Endothelial cell of umbilical vein (primary cell): ENCODE data around the gene SLC39A11. TPM values are rescaled to one million over a fixed set of nuclear protein-coding genes. Genes with fewer than 3 reads are reported as not detected.
"Not testable (repeated sequence)": the region's sequence is repeated elsewhere in the genome, so short reads cannot be mapped to it uniquely, and the experiment has no call there.

Source experiments
- BruUV-seq: library from RNA; stranded (reverse); fragments of 400-500 nt; replicated peaks from 2 replicates; lab custom pipeline; 2021; lab: Mats Ljungman, UMichigan
- CTCF ChIA-PET: fragments of 300-600, 350-600 bp; sonication (Branson Sonifier 250); formaldehyde crosslinking; loops from one replicate; lab custom pipeline; 2021; ENCODE audit warnings: antibody characterized with exemption, inconsistent platforms; lab: Charles Lee
- POLR2A ChIA-PET: fragments of 300-600, 350-600 bp; sonication (Branson Sonifier 250); formaldehyde crosslinking; loops from one replicate; lab custom pipeline; 2021; ENCODE audit warnings: antibody characterized with exemption, inconsistent platforms; lab: Charles Lee
- DNase-seq: peaks from one replicate; pipeline ENCODE4 v3.0.0-alpha.2; 2011; ENCODE audit warnings: low read depth, low spot score
- FAIRE-seq: peaks from 2 replicates; lab custom pipeline; 2011; peaks lifted over from hg19 to GRCh38; lab: Jason Lieb, UNC
- H2AFZ ChIP-seq: 2 replicates; pipeline ENCODE4 v1.6.0; 2012; ENCODE audit warnings: low read depth, low read length, control low read depth, inconsistent platforms
- H3K27ac ChIP-seq: 2 replicates; pipeline ENCODE4 v1.5.1; 2011; ENCODE audit warnings: low read depth, mild to moderate bottlenecking, control low read depth, low read length, moderate library complexity; ENCODE audit not compliant: insufficient read depth
- H3K27me3 ChIP-seq, 2 experiments: 2 replicates each; pipeline versions ENCODE4 v1.6.0 to v1.6.1; 2011; ENCODE audit warnings: low read length in 2 of 2, mixed read lengths in 1 of 2; ENCODE audit not compliant: control insufficient read depth in 2 of 2, insufficient read depth in 2 of 2
- H3K36me3 ChIP-seq, 2 experiments: 2 replicates in 1 of 2; 3 replicates in 1 of 2; pipeline ENCODE4 v1.5.1; 2011; ENCODE audit warnings: low read length in 2 of 2, mild to moderate bottlenecking in 1 of 2, moderate library complexity in 1 of 2; ENCODE audit not compliant: control insufficient read depth in 2 of 2, insufficient read depth in 2 of 2; ENCODE audit errors: extremely low read depth in 1 of 2
- H3K4me1 ChIP-seq: 3 replicates; pipeline ENCODE4 v1.5.1; 2011; ENCODE audit warnings: mild to moderate bottlenecking, low read length; ENCODE audit not compliant: control insufficient read depth, insufficient read depth; ENCODE audit errors: extremely low read depth
- H3K4me2 ChIP-seq: 2 replicates; pipeline ENCODE4 v1.6.1; 2011; ENCODE audit warnings: low read length, control low read depth, mixed read lengths; ENCODE audit not compliant: insufficient read depth
- H3K4me3 ChIP-seq, 3 experiments: fragments of 200-600 bp in 1 of 3; sonication (generic), shearing (Covaris generic) in 1 of 3; replicated peaks in 1 of 3; 2 replicates each; pipeline ENCODE4 v1.5.1; 2011 to 2016; ENCODE audit warnings: control low read depth in 3 of 3, low read length in 3 of 3, mild to moderate bottlenecking in 2 of 3, inconsistent platforms in 1 of 3, low read depth in 1 of 3, moderate library complexity in 1 of 3; ENCODE audit not compliant: insufficient read depth in 1 of 3
- H3K79me2 ChIP-seq: 2 replicates; pipeline ENCODE4 v1.6.0; 2012; ENCODE audit warnings: low read length, inconsistent platforms; ENCODE audit not compliant: control insufficient read depth, insufficient read depth
- H3K9ac ChIP-seq: replicated peaks from 2 replicates; pipeline ENCODE3; 2011; ENCODE audit warnings: low read length, control low read depth; ENCODE audit not compliant: insufficient read depth; ENCODE audit errors: extremely low read depth
- H3K9me1 ChIP-seq: replicated peaks from 3 replicates; pipeline ENCODE4 v1.6.0; 2011; ENCODE audit warnings: mild to moderate bottlenecking, low read length; ENCODE audit not compliant: control insufficient read depth, insufficient read depth; ENCODE audit errors: extremely low read depth
- H3K9me3 ChIP-seq: replicated peaks from 2 replicates; pipeline ENCODE4 v1.5.1; 2012; ENCODE audit warnings: low read length, inconsistent platforms; ENCODE audit not compliant: control insufficient read depth, insufficient read depth
- H4K20me1 ChIP-seq: replicated peaks from 2 replicates; pipeline ENCODE3; 2011; ENCODE audit warnings: mild to moderate bottlenecking, low read length; ENCODE audit not compliant: control insufficient read depth, insufficient read depth; ENCODE audit errors: extremely low read depth
- CTCF ChIP-seq, 2 donors: IDR thresholded peaks; 1 replicate in 1 of 2; 2 replicates in 1 of 2; pipeline ENCODE4 v1.5.1; 2011; ENCODE audit warnings: low read length in 2 of 2, mild to moderate bottlenecking in 2 of 2, moderate library complexity in 2 of 2, control low read depth in 1 of 2, inconsistent platforms in 1 of 2, low read depth in 1 of 2; ENCODE audit not compliant: insufficient read depth in 1 of 2; ENCODE audit errors: extremely low read depth in 1 of 2
- EZH2 ChIP-seq: IDR thresholded peaks from 2 replicates; pipeline ENCODE4 v1.6.1; 2012; ENCODE audit warnings: borderline replicate concordance, low read depth, mild to moderate bottlenecking, moderate library complexity, low read length, inconsistent platforms; ENCODE audit not compliant: severe bottlenecking
- FOS ChIP-seq: IDR thresholded peaks from 2 replicates; pipeline ENCODE4 v1.6.1; 2011; ENCODE audit warnings: mild to moderate bottlenecking, low read length, moderate library complexity, borderline replicate concordance; ENCODE audit not compliant: insufficient read depth
- GATA2 ChIP-seq: IDR thresholded peaks from 2 replicates; pipeline ENCODE4 v1.7.0; 2011; ENCODE audit warnings: low read depth, mild to moderate bottlenecking, moderate library complexity, mixed read lengths, low read length; ENCODE audit not compliant: insufficient read length, insufficient read depth
- JUN ChIP-seq: IDR thresholded peaks from 2 replicates; pipeline ENCODE4 v1.6.1; 2011; ENCODE audit warnings: borderline replicate concordance, low read depth; ENCODE audit not compliant: insufficient read length, insufficient read depth
- MAX ChIP-seq: IDR thresholded peaks from 2 replicates; pipeline ENCODE4 v1.6.1; 2011; ENCODE audit not compliant: insufficient read depth, insufficient read length
- MYC ChIP-seq: IDR thresholded peaks from one replicate; pipeline ENCODE4 v1.6.1; 2011; ENCODE audit warnings: mild to moderate bottlenecking, low read depth, low read length
- POLR2A ChIP-seq: IDR thresholded peaks from 2 replicates; pipeline ENCODE4 v1.6.1; 2012; ENCODE audit warnings: low read depth, mild to moderate bottlenecking, control low read depth, low read length
- POLR2AphosphoS5 ChIP-seq: IDR thresholded peaks from 2 replicates; pipeline ENCODE4 v1.6.1; 2012; ENCODE audit warnings: low read depth, mild to moderate bottlenecking, control low read depth, low read length, moderate library complexity; ENCODE audit not compliant: insufficient read depth
- dilution Hi-C: fragments of 300-500 bp; cut with MboI; formaldehyde crosslinking; loops from one replicate; pipeline ENCODE4 v1.15.0; 2019; ENCODE audit warnings: low sequenced_read_pairs; ENCODE audit not compliant: extremely low pct_ligation_motif_present
- intact Hi-C: fragments of 100-400 bp; cut with micrococcal nuclease; formaldehyde crosslinking; loops from one replicate; pipeline ENCODE4 v1.10.0; 2022
- polyA plus RNA-seq, 4 experiments: library from polyadenylated mRNA; depleted of rRNA in 3 of 4; stranded (reverse) in 3 of 4; unstranded in 1 of 4; fragments of >200 nt; gene quantifications; 2 replicates each; pipeline versions ENCODE4 v1.2.1 to v1.2.3, GENCODE V29; 2011 to 2012; ENCODE audit warnings: missing spikeins in 1 of 4
- total RNA-seq: library from RNA; stranded (reverse); gene quantifications from 2 replicates; pipeline ENCODE4 v1.2.3, GENCODE V29; 2021

The SLC39A11 gene
- total and polyA plus RNA-seq, 2 donors (not counting 3 experiments of a cell fraction or from before 2014, with no cell fraction given) = 8.1 to 11.9 TPM

- Histone ChIP-seq H3K4me3 (no peak overlapping the region), H3K9me3 (no peaks in the 10 kb centered on the region), H3K4me1 (no peaks in the 10 kb centered on the region), H3K9me1 (no peaks in the 10 kb centered on the region), H4K20me1 (no peaks in the 10 kb centered on the region), H3K4me2 (no peak overlapping the region), H3K36me3 (no peaks in the 10 kb centered on the region), H3K79me2 (no peaks in the 10 kb centered on the region), H2AFZ (no peak overlapping the region), H3K27ac (no peak overlapping the region), H3K9ac (no peak overlapping the region), H3K27me3 (no peaks in the 10 kb centered on the region)
- no peak for TF ChIP-seq POLR2AphosphoS5
- no peak for TF ChIP-seq CTCF (IDR thresholded peaks at IDR 0.05; ENCODE audit: extremely low read depth in 1 of 2, insufficient read depth in 1 of 2, low read depth in 1 of 2, low read length in 2 of 2)
- TF ChIP-seq MAX = no peak
- no peak for TF ChIP-seq JUN
- TF ChIP-seq GATA2 = no peak
- no peak for TF ChIP-seq EZH2
- no peak for TF ChIP-seq MYC
- TF ChIP-seq POLR2A = no peak
- no peak for TF ChIP-seq FOS
- BruUV-seq = no TSS peak
- POLR2A ChIA-PET = no interaction called here
- dilution Hi-C loops = no loop called here
- FAIRE-seq (no peak), DNase-seq (no peak)
- intact Hi-C loops = no loop called here
- CTCF ChIA-PET = no interaction called here
Observed at GRCh38 chr17:72825218-72825617, 267.3 kb downstream of the SLC39A11 start.

GRCh38 chr17:72824267-72824666 is 268.2 kb downstream of the SLC39A11 start:
- H3K4me2 ChIP-seq, H3K9me1 ChIP-seq, POLR2A ChIA-PET, H3K4me1 ChIP-seq, H4K20me1 ChIP-seq, H3K79me2 ChIP-seq, H3K27me3 ChIP-seq, H3K4me3 ChIP-seq, dilution Hi-C loops, FAIRE-seq, H3K9ac ChIP-seq, intact Hi-C loops, DNase-seq, CTCF ChIA-PET, H3K9me3 ChIP-seq, BruUV-seq, H3K27ac ChIP-seq, H3K36me3 ChIP-seq, H2AFZ ChIP-seq: not testable (repeated sequence)
